Middle frontal gyrus (tissue), 1 donor: ENCODE data around the gene YIPF5.

ENCODE experiments used
- DNase-seq: peaks from one replicate; pipeline ENCODE4 v3.0.0-alpha.2; 2015; ENCODE audit warnings: low spot score; ENCODE audit errors: extremely low spot score

The YIPF5 gene

GRCh38 chr5:144125163-144125726, 45.2 kb downstream of the YIPF5 start:
- no peak for DNase-seq

GRCh38 chr5:144122641-144123040, 47.8 kb downstream of the YIPF5 start:
- DNase-seq, result no peak

DNA sequence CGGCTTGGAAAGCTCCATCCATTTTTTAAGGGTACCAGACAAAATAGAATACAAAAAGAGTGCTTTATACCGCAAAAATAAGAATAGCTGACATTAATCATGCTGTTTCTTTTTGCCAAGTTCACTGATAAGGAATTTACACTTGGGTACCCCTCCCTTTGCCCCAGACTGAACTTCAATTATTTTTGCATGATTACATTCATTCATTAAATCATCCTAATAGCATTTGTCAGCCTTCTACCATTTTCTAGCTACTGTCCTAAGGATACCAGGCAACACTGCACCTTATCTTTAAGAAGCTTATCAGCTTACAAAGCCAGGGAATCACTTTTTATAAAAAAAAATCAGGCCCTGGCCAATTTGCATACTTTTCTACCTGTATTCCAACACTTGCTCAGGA, 48.4 kb downstream of the YIPF5 start:
- no peak for DNase-seq

- no peak for DNase-seq
Observed at GRCh38 chr5:144121577-144121976, 48.9 kb downstream of the YIPF5 start.

GRCh38 chr5:144120661-144121180, 49.7 kb downstream of the YIPF5 start:
- DNase-seq, result no peak

- DNase-seq, result no peak
Observed at GRCh38 chr5:144117412-144117811, 53.0 kb downstream of the YIPF5 start.

- no peak for DNase-seq
Observed at GRCh38 chr5:144114571-144114970, 55.9 kb downstream of the YIPF5 start.
